HS-5 (cell line): ENCODE measurements around the gene KLHL40.

Experiments
- DNase-seq: peaks from one replicate; pipeline ENCODE4 v3.0.0-alpha.2; 2012; ENCODE audit warnings: low read depth

The KLHL40 gene

GRCh38 chr3:42657675-42658074 is 27.7 kb upstream of the KLHL40 start:
- no peak for DNase-seq

DNA sequence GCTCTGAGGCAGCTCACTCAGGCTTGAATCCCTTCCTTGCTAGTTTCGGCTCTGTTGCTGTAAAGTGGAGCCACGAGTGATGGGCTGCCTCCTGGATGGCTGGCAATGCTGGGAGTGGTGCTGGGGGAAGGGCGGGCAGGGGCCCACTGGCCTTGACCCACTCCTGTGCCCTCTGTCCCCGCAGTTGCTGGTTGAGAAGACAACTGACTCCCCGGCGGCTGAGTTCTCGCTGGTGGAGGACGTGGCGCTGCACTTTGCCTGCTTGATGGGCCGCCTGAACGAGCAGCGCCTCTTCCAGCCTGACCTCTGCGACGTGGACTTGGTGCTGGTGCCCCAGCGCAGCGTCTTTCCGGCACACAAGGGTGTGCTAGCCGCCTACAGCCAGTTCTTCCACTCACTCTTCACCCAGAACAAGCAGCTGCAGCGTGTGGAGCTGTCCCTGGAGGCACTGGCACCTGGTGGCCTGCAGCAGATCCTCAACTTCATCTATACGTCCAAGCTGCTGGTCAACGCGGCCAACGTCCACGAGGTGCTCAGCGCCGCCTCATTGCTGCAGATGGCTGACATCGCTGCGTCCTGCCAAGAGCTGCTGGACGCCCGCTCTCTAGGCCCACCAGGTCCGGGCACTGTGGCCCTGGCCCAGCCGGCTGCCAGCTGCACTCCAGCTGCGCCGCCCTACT is 27.1 kb upstream of the KLHL40 start:
- no peak for DNase-seq

- no peak for DNase-seq
These were observed 26.5 kb upstream of the KLHL40 start for GRCh38 chr3:42658771-42659390.

GRCh38 chr3:42659451-42660130 is 25.7 kb upstream of the KLHL40 start:
- DNase-seq: no peak

GRCh38 chr3:42660131-42660715 is 25.1 kb upstream of the KLHL40 start:
- no peak for DNase-seq

- DNase-seq: no peak
These were observed 24.4 kb upstream of the KLHL40 start for GRCh38 chr3:42660898-42661297.

DNA sequence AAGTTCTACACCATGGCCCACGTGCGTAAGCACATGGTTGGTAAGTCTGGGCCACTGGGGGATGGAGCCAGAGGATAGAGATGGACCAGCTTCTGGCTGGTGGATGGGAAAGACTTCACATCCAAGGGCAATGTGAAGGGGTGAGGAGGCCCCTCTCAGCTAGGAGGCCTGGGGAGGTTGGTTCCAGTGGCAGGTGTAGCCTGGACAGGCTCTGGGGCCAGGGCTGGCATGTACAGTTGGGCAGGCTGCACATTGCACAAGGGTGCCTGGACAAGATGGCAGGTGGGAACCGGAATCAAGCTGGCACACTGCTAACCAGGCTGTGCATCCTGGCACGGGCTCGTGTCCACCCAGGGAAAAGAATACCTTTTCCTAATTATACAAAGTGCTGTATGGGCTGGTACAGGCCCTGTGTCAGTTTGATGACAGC is 23.7 kb upstream of the KLHL40 start:
- no peak for DNase-seq

GRCh38 chr3:42662037-42662812 is 23.1 kb upstream of the KLHL40 start:
- no peak for DNase-seq

DNA sequence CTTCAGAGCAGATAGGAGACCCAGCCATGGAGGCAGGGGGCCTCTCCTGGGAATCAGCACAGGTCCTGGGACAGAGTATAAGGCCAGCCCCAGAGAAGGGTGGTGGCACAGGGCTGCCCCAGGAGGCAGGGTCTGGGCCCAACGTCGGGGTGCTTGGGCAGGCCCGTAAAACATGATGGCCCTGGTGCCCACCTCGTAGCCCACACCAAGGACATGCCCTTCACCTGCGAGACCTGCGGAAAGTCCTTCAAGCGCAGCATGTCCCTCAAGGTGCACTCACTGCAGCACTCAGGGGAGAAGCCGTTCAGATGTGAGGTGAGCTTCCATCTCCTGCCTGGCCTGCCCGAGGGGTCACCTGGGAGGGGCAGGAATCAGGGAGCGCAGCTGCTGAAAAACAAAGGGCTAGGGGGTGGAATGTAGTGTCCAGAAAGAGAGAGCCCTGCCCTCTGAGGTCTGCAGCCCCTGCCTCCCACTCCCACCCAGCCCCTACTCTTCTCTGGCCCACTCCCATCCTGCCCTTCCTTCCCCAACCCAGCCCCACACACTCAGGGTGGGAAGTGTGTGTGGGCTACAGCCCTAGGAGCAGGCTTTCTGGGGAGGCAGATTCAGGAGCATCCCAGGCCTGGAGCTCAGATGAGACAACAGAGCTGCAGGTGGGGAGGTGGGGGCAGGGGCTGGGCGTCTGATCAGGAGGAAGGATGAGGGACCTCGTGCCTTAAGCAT is 22.4 kb upstream of the KLHL40 start:
- no peak for DNase-seq

GRCh38 chr3:42663581-42664437 is 21.5 kb upstream of the KLHL40 start:
- DNase-seq: no peak

- no peak for DNase-seq
These were observed 20.9 kb upstream of the KLHL40 start for GRCh38 chr3:42664438-42664803.

DNA sequence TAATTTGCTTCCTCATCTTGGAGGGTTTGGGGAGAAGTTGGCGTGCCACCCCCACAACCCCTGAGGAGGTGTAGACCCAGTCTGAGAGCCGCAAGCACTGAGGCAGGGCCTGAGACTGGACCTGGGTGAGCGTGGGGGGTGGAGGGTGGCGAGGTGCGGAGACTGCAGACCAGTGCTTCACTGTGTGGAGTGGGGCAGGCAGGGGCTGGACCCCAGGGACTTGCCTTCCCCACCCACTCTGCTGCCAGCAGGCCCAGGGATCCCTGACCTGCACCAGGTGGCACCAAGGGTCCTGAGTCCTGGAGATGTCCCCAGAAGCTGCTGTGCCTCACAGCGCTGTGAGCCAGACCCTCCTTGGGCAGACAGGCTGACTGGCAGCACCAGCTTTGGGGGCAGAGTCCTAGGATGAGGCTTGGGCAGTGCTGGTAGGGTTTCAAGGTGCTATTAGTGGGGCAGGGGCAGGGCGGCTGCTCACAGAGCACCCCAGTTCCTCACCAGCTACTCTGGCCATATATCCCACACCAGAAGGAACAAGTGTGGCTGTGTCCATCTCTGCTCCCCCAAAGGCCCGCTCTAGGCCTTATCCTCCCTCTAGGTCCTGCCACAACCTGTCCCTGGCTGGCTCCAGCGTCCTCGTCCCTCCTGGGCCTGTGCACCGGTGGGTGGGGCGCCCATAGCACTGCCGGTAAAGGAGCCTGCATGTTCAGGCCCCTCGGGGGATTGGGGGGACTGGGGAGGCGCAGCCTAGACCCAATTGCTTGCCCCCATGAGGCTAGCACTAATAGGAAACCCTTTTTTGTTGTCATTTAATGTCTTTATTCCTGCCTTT is 20.1 kb upstream of the KLHL40 start:
- DNase-seq: no peak

DNA sequence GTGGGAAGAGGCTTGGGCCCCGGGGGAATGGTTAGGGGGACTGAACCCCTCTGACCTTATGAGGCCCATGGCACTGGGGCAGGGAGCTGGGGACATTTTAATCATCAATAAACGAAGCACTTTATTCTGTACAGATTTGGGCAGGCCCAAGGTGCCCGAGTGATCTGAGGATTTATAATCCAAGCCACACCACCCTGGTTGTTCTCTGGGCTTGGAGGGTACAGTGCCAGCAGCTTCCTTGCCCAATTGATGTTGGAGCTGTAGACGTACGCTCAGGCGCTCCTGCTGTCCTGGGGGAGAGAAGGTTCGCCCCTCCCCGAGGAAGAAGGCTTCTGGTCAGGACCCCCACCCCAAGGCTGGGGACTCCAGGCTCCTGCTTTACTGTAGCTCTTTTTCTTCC is 19.3 kb upstream of the KLHL40 start:
- DNase-seq: no peak

DNA sequence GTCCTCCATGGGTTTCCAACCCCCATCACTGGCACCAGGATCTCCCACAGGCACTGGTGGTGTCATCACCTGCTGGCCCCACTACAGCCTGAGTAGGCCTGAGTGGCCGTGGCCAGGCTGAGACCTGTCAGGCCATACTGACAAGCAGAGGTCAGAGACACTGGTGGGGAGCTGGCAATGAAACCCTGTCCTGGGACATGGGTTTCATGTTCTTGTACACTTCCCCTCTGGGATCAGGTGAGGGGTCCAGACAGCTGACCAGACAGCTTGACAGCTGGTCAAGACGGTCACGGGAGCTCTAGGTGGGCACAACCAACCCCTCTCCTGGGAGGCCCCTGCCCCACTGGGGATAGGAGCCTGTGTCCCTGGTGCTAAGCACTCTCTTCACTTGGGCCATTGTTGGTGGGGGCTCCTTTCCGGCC is 18.7 kb upstream of the KLHL40 start:
- DNase-seq: no peak

- no peak for DNase-seq
These were observed 18.2 kb upstream of the KLHL40 start for GRCh38 chr3:42667096-42667522.

- no peak for DNase-seq
These were observed 17.6 kb upstream of the KLHL40 start for GRCh38 chr3:42667523-42668412.

DNA sequence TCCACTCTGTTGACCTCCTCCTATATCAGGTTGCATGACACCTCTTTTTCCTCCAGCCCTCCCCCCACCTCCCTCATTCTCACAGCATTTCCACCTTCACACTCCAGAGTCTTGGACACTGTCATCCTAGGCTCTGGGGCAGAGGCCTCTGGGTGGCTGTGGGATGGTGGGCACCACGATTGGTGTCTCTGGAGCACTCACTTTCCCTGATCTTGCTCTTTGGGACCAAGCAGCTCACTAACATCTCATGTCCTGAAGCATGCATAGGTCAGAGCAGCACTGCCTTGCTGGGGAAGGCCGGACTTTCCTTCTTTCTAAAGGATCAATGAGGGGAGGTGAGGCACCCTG is 16.9 kb upstream of the KLHL40 start:
- no peak for DNase-seq

- no peak for DNase-seq
These were observed 16.5 kb upstream of the KLHL40 start for GRCh38 chr3:42668793-42669217.
